Type B pancreatic cell (in vitro differentiated cells): ENCODE measurements around the gene CUEDC1. TPM values are rescaled to one million over a fixed set of nuclear protein-coding genes. Genes with fewer than 3 reads are reported as not detected.

Experiments used
- DNase-seq: peaks from one replicate; pipeline ENCODE4 v3.0.0; 2021; ENCODE audit warnings: mixed read lengths; ENCODE audit not compliant: unreplicated experiment; ENCODE audit errors: extremely low spot score
- H3K27ac Mint-ChIP-seq: 2 replicates; pipeline ENCODE4 v1.8.0; 2021; ENCODE audit warnings: mild to moderate bottlenecking, mixed read lengths
- H3K27me3 Mint-ChIP-seq: 2 replicates; pipeline ENCODE4 v1.8.0; 2021; ENCODE audit warnings: mixed read lengths
- H3K36me3 Mint-ChIP-seq: 2 replicates; pipeline ENCODE4 v1.8.0; 2021; ENCODE audit warnings: mixed read lengths
- H3K4me1 Mint-ChIP-seq: one replicate; pipeline ENCODE4 v1.8.0; 2021; ENCODE audit warnings: mixed read lengths; ENCODE audit not compliant: unreplicated experiment
- H3K4me3 Mint-ChIP-seq: 2 replicates; pipeline ENCODE4 v1.8.0; 2021; ENCODE audit warnings: mild to moderate bottlenecking, mixed read lengths
- H3K9me3 Mint-ChIP-seq: 2 replicates; pipeline ENCODE4 v1.8.0; 2021; ENCODE audit warnings: mixed read lengths
- total RNA-seq: library from RNA; stranded (reverse); gene quantifications from 2 replicates; pipeline ENCODE4 v1.2.1, GENCODE V29; 2021; ENCODE audit warnings: low replicate concordance
- TF ChIP-seq, protein P1 (sequence below): fragments of 200-600 bp; sonication (generic); conservative IDR thresholded peaks from 2 replicates; pipeline ENCODE4 v1.5.0; 2021; ENCODE audit warnings: antibody characterized with exemption, mild to moderate bottlenecking

CUEDC1 gene
- total RNA-seq, 1 donor from 2014 or later = 31.3 TPM

DNA sequence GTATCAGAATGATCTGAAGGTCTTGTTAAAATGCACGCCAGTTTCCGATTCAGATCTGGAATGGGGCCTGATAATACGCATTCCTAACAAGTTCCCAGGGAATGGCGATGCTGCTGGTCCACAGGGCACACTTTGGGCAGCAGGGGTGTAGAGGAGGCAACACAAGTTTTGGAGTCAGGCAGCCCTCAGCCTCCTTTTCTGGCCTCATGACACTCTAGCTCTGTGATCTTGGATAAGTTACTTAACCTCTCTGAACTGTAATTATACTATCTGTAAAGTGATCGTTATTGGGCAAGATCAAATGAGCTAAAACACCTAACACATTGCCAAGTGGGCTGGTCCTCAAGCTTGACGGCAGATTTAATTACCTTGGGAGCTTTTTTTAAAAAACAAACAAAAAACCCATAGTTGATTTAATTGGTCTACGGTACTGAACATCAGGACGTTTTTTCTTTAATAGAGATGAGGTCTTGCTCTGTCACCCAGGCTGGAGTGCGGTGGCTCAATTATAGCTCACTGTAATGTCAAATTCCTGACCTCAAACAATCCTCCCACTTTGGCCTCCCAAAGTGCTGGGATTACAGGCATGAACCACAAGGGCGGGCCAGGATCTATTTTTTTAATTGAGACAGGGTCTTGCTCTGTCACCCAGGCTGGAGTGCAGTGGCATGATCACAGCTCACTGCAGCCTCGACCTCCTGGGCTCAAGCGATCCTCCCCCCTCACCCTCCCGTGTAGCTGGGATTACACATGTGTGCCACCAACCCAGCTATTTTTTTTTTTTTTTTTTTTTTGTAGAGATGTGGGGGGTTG lies 95.4 kb downstream of the CUEDC1 start:
- Mint-ChIP-seq H3K9me3 (no peaks in the 10 kb centered on the region), H3K4me3 (peak overlapping the region; percentile 34)

DNA sequence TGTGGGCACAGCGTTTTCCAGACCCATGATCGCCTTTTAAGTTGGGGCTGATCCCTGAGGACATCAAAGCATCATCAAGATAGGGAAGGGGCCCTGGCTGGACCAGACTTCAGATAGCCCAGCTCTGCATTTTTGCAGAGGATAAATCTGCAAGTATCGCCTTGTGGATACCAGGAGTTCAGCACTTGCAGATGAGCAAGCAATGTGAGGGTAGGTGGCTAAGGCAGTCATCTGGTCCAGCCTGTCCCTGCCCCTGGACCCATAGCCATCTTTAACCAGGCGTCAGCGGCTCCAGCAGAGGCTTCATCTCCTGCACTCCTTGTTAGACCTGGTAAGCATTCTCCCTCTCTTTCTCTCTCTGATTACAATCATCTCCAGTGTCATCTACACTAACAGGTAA lies 96.4 kb downstream of the CUEDC1 start:
- peaks cover 23% of the 10 kb centered on the region for H3K4me1 Mint-ChIP-seq
- H3K36me3 Mint-ChIP-seq = no peaks in the 10 kb centered on the region
- no peak for DNase-seq
- H3K27ac Mint-ChIP-seq = no peak overlapping the region
- TF ChIP-seq, protein P1, sequence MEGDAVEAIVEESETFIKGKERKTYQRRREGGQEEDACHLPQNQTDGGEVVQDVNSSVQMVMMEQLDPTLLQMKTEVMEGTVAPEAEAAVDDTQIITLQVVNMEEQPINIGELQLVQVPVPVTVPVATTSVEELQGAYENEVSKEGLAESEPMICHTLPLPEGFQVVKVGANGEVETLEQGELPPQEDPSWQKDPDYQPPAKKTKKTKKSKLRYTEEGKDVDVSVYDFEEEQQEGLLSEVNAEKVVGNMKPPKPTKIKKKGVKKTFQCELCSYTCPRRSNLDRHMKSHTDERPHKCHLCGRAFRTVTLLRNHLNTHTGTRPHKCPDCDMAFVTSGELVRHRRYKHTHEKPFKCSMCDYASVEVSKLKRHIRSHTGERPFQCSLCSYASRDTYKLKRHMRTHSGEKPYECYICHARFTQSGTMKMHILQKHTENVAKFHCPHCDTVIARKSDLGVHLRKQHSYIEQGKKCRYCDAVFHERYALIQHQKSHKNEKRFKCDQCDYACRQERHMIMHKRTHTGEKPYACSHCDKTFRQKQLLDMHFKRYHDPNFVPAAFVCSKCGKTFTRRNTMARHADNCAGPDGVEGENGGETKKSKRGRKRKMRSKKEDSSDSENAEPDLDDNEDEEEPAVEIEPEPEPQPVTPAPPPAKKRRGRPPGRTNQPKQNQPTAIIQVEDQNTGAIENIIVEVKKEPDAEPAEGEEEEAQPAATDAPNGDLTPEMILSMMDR = no peak
- no peaks in the 10 kb centered on the region for H3K9me3 Mint-ChIP-seq
- peaks cover 9% of the 10 kb centered on the region for H3K27me3 Mint-ChIP-seq
- no peak overlapping the region for H3K4me3 Mint-ChIP-seq

More for the DNA sequence above, 95.4 kb downstream of the CUEDC1 start:
- peaks cover 9% of the 10 kb centered on the region for H3K27me3 Mint-ChIP-seq
- no peak overlapping the region for H3K27ac Mint-ChIP-seq
- TF ChIP-seq, protein P1 = no peak
- peaks cover 28% of the 10 kb centered on the region for H3K4me1 Mint-ChIP-seq
- peaks cover 8% of the 10 kb centered on the region for H3K36me3 Mint-ChIP-seq
- no peak for DNase-seq

DNA sequence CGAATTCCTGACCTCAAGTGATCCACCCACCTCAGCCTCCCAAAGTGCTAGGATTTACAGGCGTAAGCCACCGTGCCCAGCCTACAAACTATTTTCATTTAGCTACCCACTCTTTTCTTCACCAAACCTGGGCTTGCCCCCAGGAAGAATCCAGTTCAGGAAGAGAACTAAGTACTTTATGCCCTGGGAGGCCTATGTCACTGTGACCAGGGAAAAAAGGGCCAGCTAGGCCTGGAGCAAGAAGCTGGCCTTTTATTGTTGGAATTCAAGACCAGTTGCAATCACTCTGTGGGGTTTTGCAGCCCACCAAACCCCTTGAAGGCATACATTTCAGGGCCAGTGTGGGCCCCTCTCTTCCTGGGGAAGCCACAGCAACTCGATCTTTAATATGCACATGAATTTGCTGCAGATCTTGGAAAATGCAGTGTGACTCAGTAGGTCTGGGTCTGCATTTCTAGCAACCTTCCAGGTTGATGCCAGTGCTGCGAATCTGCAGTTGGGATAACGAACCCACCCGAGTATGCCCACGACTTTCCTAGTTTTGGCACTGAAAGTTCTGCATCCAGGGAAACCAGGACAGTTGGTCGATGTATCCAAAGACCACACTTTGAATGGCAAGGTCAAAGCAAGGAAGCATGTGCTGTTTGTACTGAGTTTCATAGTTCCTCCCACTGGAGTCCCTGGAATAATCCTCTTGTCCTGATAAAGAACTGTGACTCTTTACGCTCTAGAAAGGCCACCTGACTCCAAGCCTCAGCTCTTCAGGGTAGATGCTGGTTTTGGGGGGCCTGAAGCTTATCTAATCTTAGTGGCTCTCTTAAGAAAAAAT lies 98.2 kb downstream of the CUEDC1 start:
- peaks cover 9% of the 10 kb centered on the region for H3K27me3 Mint-ChIP-seq
- H3K36me3 Mint-ChIP-seq = no peaks in the 10 kb centered on the region
- no peaks in the 10 kb centered on the region for H3K9me3 Mint-ChIP-seq
- peaks cover 25% of the 10 kb centered on the region for H3K4me1 Mint-ChIP-seq
- DNase-seq = no peak
- no peak overlapping the region for H3K4me3 Mint-ChIP-seq
- TF ChIP-seq, protein P1 = no peak
- no peak overlapping the region for H3K27ac Mint-ChIP-seq

DNA sequence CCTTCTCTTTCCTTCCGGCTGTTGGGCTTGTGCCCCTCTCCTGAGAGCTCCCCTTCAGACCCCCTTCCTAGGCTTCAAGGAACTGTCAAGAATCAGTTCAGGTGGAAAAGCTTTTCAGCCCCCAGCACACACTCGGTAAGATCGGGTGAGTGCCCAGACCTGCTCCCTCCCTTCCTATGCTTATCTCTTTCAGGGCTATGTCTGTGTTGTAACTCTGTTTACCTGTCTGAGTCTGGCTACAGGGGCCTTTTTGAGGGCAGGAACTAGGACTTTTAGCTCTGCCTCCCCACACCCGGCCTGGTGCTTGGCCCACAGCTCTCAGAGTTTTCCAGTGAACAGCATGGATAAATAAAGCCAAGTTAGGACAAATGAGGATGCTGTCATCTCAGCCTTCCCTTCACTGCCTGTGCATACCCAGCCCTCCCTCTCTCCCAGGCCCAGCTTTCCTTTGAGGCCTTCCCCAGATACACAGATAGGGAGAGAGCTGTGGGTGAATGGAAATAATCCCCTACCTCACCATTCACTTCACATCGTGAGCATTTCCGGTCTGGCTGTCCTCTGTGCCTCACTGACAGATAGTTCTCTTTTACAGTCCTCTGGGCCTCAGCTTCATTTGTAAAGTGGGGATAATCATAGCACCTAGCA lies 99.7 kb downstream of the CUEDC1 start:
- H3K36me3 Mint-ChIP-seq = no peaks in the 10 kb centered on the region
- H3K27me3 Mint-ChIP-seq = peaks cover 6% of the 10 kb centered on the region
- no peaks in the 10 kb centered on the region for H3K9me3 Mint-ChIP-seq
- TF ChIP-seq, protein P1 = no peak
- no peak for DNase-seq
- H3K27ac Mint-ChIP-seq = no peak overlapping the region
- H3K4me1 Mint-ChIP-seq = peaks cover 29% of the 10 kb centered on the region
- no peak overlapping the region for H3K4me3 Mint-ChIP-seq

DNA sequence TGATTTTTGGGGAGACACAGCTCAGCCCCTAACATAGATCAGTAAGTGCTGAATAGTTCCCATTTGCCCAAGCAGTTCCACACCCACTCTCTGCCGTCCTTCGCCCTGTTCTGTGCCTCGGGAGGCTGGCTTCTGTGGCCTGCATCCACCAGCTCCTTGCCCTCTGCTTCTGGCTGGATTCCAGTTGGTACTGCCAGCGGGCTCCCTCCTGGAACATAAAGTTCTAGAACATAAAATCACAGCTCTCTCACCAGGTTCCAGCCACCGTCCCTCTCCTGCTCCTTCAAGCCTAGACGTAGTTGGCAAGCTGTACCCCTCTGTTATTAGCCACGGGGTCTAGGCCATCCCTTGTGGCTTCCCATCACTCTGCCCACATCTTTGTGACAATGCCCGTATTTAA lies 101.5 kb downstream of the CUEDC1 start:
- H3K4me1 Mint-ChIP-seq = peaks cover 38% of the 10 kb centered on the region
- no peaks in the 10 kb centered on the region for H3K9me3 Mint-ChIP-seq
- peaks cover 3% of the 10 kb centered on the region for H3K27me3 Mint-ChIP-seq
- H3K27ac Mint-ChIP-seq = no peak overlapping the region
- H3K36me3 Mint-ChIP-seq = no peaks in the 10 kb centered on the region
- DNase-seq = no peak
- no peak overlapping the region for H3K4me3 Mint-ChIP-seq
- TF ChIP-seq, protein P1 = no peak
